Measurements from ENCODE around the gene MKI67. TPM values are rescaled to one million over a fixed set of nuclear protein-coding genes. Genes with fewer than 3 reads are reported as not detected.

MKI67 gene
- total and polyA plus RNA-seq, 10 of the 15 experiments (the other 5 are each of a cell fraction or from before 2014, with no cell fraction given) = 22.3 to 183 (median 82.9) TPM

- TF ChIP-seq ZNF687 (IDR thresholded peaks at IDR 0.05) (no peak), BCL11A (IDR thresholded peaks at IDR 0.05; ENCODE audit: low read depth, low read length) (no peak), STAT3 (IDR thresholded peaks at IDR 0.05; ENCODE audit: low read depth, low read length) (no peak)
Observed at GRCh38 chr10:128137877-128138276, 11.7 kb upstream of the MKI67 start (continued).

GRCh38 chr10:128130051-128130450, 3.8 kb upstream of the MKI67 start:
- WGBS (ENCODE audit: insufficient coverage, insufficient replicate concordance, low lambda C conversion rate, missing lambda C conversion rate) = 100% methylated on average over 1 of the region's 1 CpG
- DNase-seq (ENCODE audit: low read depth, low spot score) (no peak), ATAC-seq (no peak), FAIRE-seq (no peak)
- no TSS peak for BruUV-seq (replicated peaks)
- Histone ChIP-seq H3K4me3 (no peak overlapping the region), H2AFZ (ENCODE audit: control insufficient read depth, low read depth, low read length) (no peak overlapping the region), H3K9ac (ENCODE audit: control insufficient read depth, insufficient read depth, low read length) (no peak overlapping the region), H3K4me2 (ENCODE audit: control insufficient read depth, insufficient read depth) (no peak overlapping the region), H3K36me3 (ENCODE audit: control insufficient read depth in 2 of 2, insufficient read depth in 2 of 2, low read length in 1 of 2) (no peaks in the 10 kb centered on the region), H3K9me3 (replicated peaks; ENCODE audit: control insufficient read depth, insufficient read depth, low read length) (no peaks in the 10 kb centered on the region), H3K27ac (ENCODE audit: control insufficient read depth, insufficient read depth) (no peak overlapping the region), H4K20me1 (ENCODE audit: control insufficient read depth, insufficient read depth) (no peaks in the 10 kb centered on the region), H3K27me3 (replicated peaks in 1 of 2; ENCODE audit: control insufficient read depth in 2 of 2, insufficient read depth in 2 of 2, low read length in 1 of 2) (no peaks in the 10 kb centered on the region), H3K79me2 (ENCODE audit: control insufficient read depth, insufficient read depth, low read length) (peaks cover 12% of the 10 kb centered on the region), H3K4me1 (ENCODE audit: control insufficient read depth, insufficient read depth, low read length) (peaks cover 6% of the 10 kb centered on the region)
- RAD21 ChIA-PET (ENCODE audit: unreplicated experiment) = no interaction called here
- TF ChIP-seq RCOR1 (conservative IDR thresholded peaks at IDR 0.05; ENCODE audit: low read depth, low read length) (no peak), MEF2A (IDR thresholded peaks at IDR 0.05; ENCODE audit: insufficient read depth, low read depth, low read length) (no peak), SMARCA5 (IDR thresholded peaks at IDR 0.05) (no peak), ZNF274 (IDR thresholded peaks at IDR 0.05; ENCODE audit: insufficient read depth, insufficient read length) (no peak), PML (IDR thresholded peaks at IDR 0.05; ENCODE audit: low read length) (no peak), ATF3 (IDR thresholded peaks at IDR 0.05; ENCODE audit: borderline replicate concordance, extremely low read depth, low read depth, low read length) (no peak), NBN (IDR thresholded peaks at IDR 0.05) (no peak), ZBED1 (IDR thresholded peaks at IDR 0.05; ENCODE audit: borderline replicate concordance) (no peak), SREBF1 (IDR thresholded peaks at IDR 0.05; ENCODE audit: low read length) (no peak)
- CTCF ChIA-PET = interaction anchor here (1.7 kb wide), 1 partner anchor 8 kb away, joined by 6 read pairs; no protein-coding TSS in a partner anchor
- POLR2A ChIA-PET = no interaction called here
- intact Hi-C loops (cut with micrococcal nuclease; ENCODE audit: unreplicated experiment) = no loop called here
- in situ Hi-C loops (cut with MboI) = no loop called here
- SMC1A ChIA-PET (ENCODE audit: uncharacterized antibody, unreplicated experiment) = interaction anchor here (1.0 to 2.1 kb wide), 3 partner anchors 10 to 19 kb away, joined by 3 to 6 read pairs (median 4); no protein-coding TSS in a partner anchor
